Measurements from ENCODE around the gene ODC1. TPM values are rescaled to one million over a fixed set of nuclear protein-coding genes. Genes with fewer than 3 reads are reported as not detected.
A peak's percentile ranks its signal among the peaks of the same experiment; 100 is the strongest.

ODC1 gene
- polyA plus RNA-seq, 3 donors from 2014 or later = 31.6 to 62.3 (median 59.0) TPM

GRCh38 chr2:10486601-10487079, 38.5 kb upstream of the ODC1 start:
- peaks cover 3 to 10% (median 7%) of the 10 kb centered on the region in 3 donors for H3K27me3 Mint-ChIP-seq (ENCODE audit: low read depth in 3 of 3)
- peaks cover 28 to 33% of the 10 kb centered on the region in 2 donors for H3K4me1 Mint-ChIP-seq
- no peak for DNase-seq
- peaks cover 0 to 5% (median 4%) of the 10 kb centered on the region in 3 donors for H3K36me3 Mint-ChIP-seq
- peak overlapping the region in 4 of 6 donors; percentile 21 to 81 (median 56) for H3K27ac Mint-ChIP-seq
- peak overlapping the region in 3 of 5 donors; percentile 38 to 52 (median 41) for H3K4me3 Mint-ChIP-seq
- H3K9me3 Mint-ChIP-seq = peaks cover 2 to 9% (median 2%) of the 10 kb centered on the region in 6 donors

GRCh38 chr2:10486091-10486490, 38.0 kb upstream of the ODC1 start:
- Mint-ChIP-seq H3K4me3 (no peak overlapping the region), H3K9me3 (peaks cover under 1 to 9% (median 2%) of the 10 kb centered on the region in 6 donors), H3K4me1 (peaks cover 28 to 33% of the 10 kb centered on the region in 2 donors), H3K36me3 (peaks cover 0 to 5% (median 4%) of the 10 kb centered on the region in 3 donors), H3K27me3 (ENCODE audit: low read depth in 3 of 3) (peaks cover 3 to 10% (median 4%) of the 10 kb centered on the region in 3 donors), H3K27ac (peak overlapping the region in 1 of 6 donors; percentile 46)
- no peak for DNase-seq

GRCh38 chr2:10482913-10483312, 34.8 kb upstream of the ODC1 start:
- no peak for DNase-seq
- H3K9me3 Mint-ChIP-seq = no peaks in the 10 kb centered on the region
- H3K4me1 Mint-ChIP-seq = peaks cover 20 to 21% of the 10 kb centered on the region in 2 donors
- H3K27ac Mint-ChIP-seq = no peak overlapping the region
- no peak overlapping the region for H3K4me3 Mint-ChIP-seq
- H3K36me3 Mint-ChIP-seq = no peaks in the 10 kb centered on the region
- H3K27me3 Mint-ChIP-seq (ENCODE audit: low read depth in 3 of 3) = peaks cover 0 to 9% (median 3%) of the 10 kb centered on the region in 3 donors

- H3K4me3 Mint-ChIP-seq = no peak overlapping the region
- no peaks in the 10 kb centered on the region for H3K36me3 Mint-ChIP-seq
- H3K9me3 Mint-ChIP-seq = no peaks in the 10 kb centered on the region
- DNase-seq = no peak
- peaks cover 17 to 19% of the 10 kb centered on the region in 2 donors for H3K4me1 Mint-ChIP-seq
- H3K27ac Mint-ChIP-seq = no peak overlapping the region
- H3K27me3 Mint-ChIP-seq (ENCODE audit: low read depth in 3 of 3) = peaks cover 0 to 9% (median 2%) of the 10 kb centered on the region in 3 donors
Measured at GRCh38 chr2:10482460-10482859, 34.3 kb upstream of the ODC1 start.

GRCh38 chr2:10481666-10482157, 33.6 kb upstream of the ODC1 start:
- H3K27ac Mint-ChIP-seq = no peak overlapping the region
- H3K9me3 Mint-ChIP-seq = no peaks in the 10 kb centered on the region
- H3K36me3 Mint-ChIP-seq = no peaks in the 10 kb centered on the region
- H3K4me1 Mint-ChIP-seq = peaks cover 17% of the 10 kb centered on the region in 2 donors
- H3K4me3 Mint-ChIP-seq = no peak overlapping the region
- H3K27me3 Mint-ChIP-seq (ENCODE audit: low read depth in 3 of 3) = peaks cover 0 to 7% (median 2%) of the 10 kb centered on the region in 3 donors
- no peak for DNase-seq

GRCh38 chr2:10481055-10481665, 33.0 kb upstream of the ODC1 start:
- H3K27me3 Mint-ChIP-seq (ENCODE audit: low read depth in 3 of 3) = peaks cover 0 to 7% (median 2%) of the 10 kb centered on the region in 3 donors
- H3K9me3 Mint-ChIP-seq = no peaks in the 10 kb centered on the region
- H3K36me3 Mint-ChIP-seq = no peaks in the 10 kb centered on the region
- H3K4me1 Mint-ChIP-seq = peaks cover 12 to 15% of the 10 kb centered on the region in 2 donors
- DNase-seq = no peak
- H3K4me3 Mint-ChIP-seq = no peak overlapping the region
- H3K27ac Mint-ChIP-seq = peak overlapping the region in 1 of 6 donors; percentile 74

GRCh38 chr2:10480359-10480949, 32.3 kb upstream of the ODC1 start:
- peak overlapping the region in 1 of 6 donors; percentile 51 for H3K27ac Mint-ChIP-seq
- no peak for DNase-seq
- no peaks in the 10 kb centered on the region for H3K36me3 Mint-ChIP-seq
- H3K4me3 Mint-ChIP-seq = no peak overlapping the region
- H3K4me1 Mint-ChIP-seq = peaks cover 8 to 14% of the 10 kb centered on the region in 2 donors
- H3K27me3 Mint-ChIP-seq (ENCODE audit: low read depth in 3 of 3) = peaks cover 0 to 7% (median 2%) of the 10 kb centered on the region in 3 donors
- no peaks in the 10 kb centered on the region for H3K9me3 Mint-ChIP-seq

- peaks cover 8 to 14% of the 10 kb centered on the region in 2 donors for H3K4me1 Mint-ChIP-seq
- no peak for DNase-seq
- no peaks in the 10 kb centered on the region for H3K36me3 Mint-ChIP-seq
- peak overlapping the region in 2 of 6 donors; percentile 52 to 60 for H3K27ac Mint-ChIP-seq
- H3K27me3 Mint-ChIP-seq (ENCODE audit: low read depth in 3 of 3) = peaks cover 1 to 7% (median 2%) of the 10 kb centered on the region in 3 donors
- peak overlapping the region in 1 of 5 donors; percentile 57 for H3K4me3 Mint-ChIP-seq
- H3K9me3 Mint-ChIP-seq = no peaks in the 10 kb centered on the region
Measured at GRCh38 chr2:10478916-10479315, 30.8 kb upstream of the ODC1 start.

- Mint-ChIP-seq H3K36me3 (no peaks in the 10 kb centered on the region), H3K27ac (peak overlapping the region in 1 of 6 donors; percentile 52), H3K4me1 (peaks cover 8 to 14% of the 10 kb centered on the region in 2 donors), H3K9me3 (no peaks in the 10 kb centered on the region), H3K4me3 (no peak overlapping the region), H3K27me3 (ENCODE audit: low read depth in 3 of 3) (peaks cover 2 to 7% (median 2%) of the 10 kb centered on the region in 3 donors)
- no peak for DNase-seq
Measured at GRCh38 chr2:10478298-10478625, 30.1 kb upstream of the ODC1 start.

GRCh38 chr2:10477443-10478297, 29.5 kb upstream of the ODC1 start:
- no peak overlapping the region for H3K4me3 Mint-ChIP-seq
- H3K9me3 Mint-ChIP-seq = no peaks in the 10 kb centered on the region
- no peaks in the 10 kb centered on the region for H3K36me3 Mint-ChIP-seq
- no peak for DNase-seq
- peaks cover 8 to 14% of the 10 kb centered on the region in 2 donors for H3K4me1 Mint-ChIP-seq
- peak overlapping the region in 2 of 6 donors; percentile 23 to 53 for H3K27ac Mint-ChIP-seq
- H3K27me3 Mint-ChIP-seq (ENCODE audit: low read depth in 3 of 3) = peaks cover 2 to 7% (median 2%) of the 10 kb centered on the region in 3 donors

GRCh38 chr2:10476723-10477442, 28.8 kb upstream of the ODC1 start:
- H3K9me3 Mint-ChIP-seq = no peaks in the 10 kb centered on the region
- peaks cover 1 to 2% (median 2%) of the 10 kb centered on the region in 3 donors for H3K27me3 Mint-ChIP-seq (ENCODE audit: low read depth in 3 of 3)
- peaks cover 8 to 14% of the 10 kb centered on the region in 2 donors for H3K4me1 Mint-ChIP-seq
- peak overlapping the region in 2 of 6 donors; percentile 23 to 27 for H3K27ac Mint-ChIP-seq
- no peaks in the 10 kb centered on the region for H3K36me3 Mint-ChIP-seq
- DNase-seq = no peak
- H3K4me3 Mint-ChIP-seq = no peak overlapping the region

GRCh38 chr2:10475811-10476660, 27.9 kb upstream of the ODC1 start:
- Mint-ChIP-seq H3K4me1 (peaks cover 8 to 14% of the 10 kb centered on the region in 2 donors), H3K4me3 (no peak overlapping the region), H3K27ac (no peak overlapping the region), H3K9me3 (no peaks in the 10 kb centered on the region), H3K36me3 (no peaks in the 10 kb centered on the region), H3K27me3 (ENCODE audit: low read depth in 3 of 3) (peaks cover 1 to 2% (median 2%) of the 10 kb centered on the region in 3 donors)
- DNase-seq = no peak

Data from immature natural killer cell (primary cell).